HepG2 (cell line): ENCODE results near the gene TJAP1. TPM values are rescaled to one million over a fixed set of nuclear protein-coding genes. Genes with fewer than 3 reads are reported as not detected.

Experiments
- DPF2 ChIP-seq: sonication (generic); formaldehyde crosslinking; IDR thresholded peaks from 2 replicates; pipeline ENCODE4 v1.4.0; 2020; ENCODE audit warnings: mild to moderate bottlenecking, low read depth, missing genetic modification reagents, borderline replicate concordance
- HOXA3 ChIP-seq: sonication (generic); formaldehyde crosslinking; IDR thresholded peaks from 2 replicates; pipeline ENCODE4 v1.5.0; 2020; ENCODE audit warnings: missing genetic modification reagents
- RXRA ChIP-seq: sonication (generic); formaldehyde crosslinking; IDR thresholded peaks from 2 replicates; pipeline ENCODE4 v1.5.1; 2020; ENCODE audit warnings: missing genetic modification reagents
- SIX4 ChIP-seq: sonication (generic); formaldehyde crosslinking; IDR thresholded peaks from 2 replicates; pipeline ENCODE4 v1.4.0; 2020; ENCODE audit warnings: missing genetic modification reagents
- SKI ChIP-seq: fragments of 450-650 bp; IDR thresholded peaks from one replicate; pipeline ENCODE4 v1.6.1; 2018; ENCODE audit warnings: mild to moderate bottlenecking; ENCODE audit not compliant: partially characterized antibody
- TAF1 ChIP-seq: sonication (generic); formaldehyde crosslinking; IDR thresholded peaks from 2 replicates; pipeline ENCODE4 v1.4.0; 2020; ENCODE audit warnings: missing genetic modification reagents
- ZNF124 ChIP-seq: sonication (generic); formaldehyde crosslinking; IDR thresholded peaks from 2 replicates; pipeline ENCODE4 v1.4.0; 2020; ENCODE audit warnings: missing genetic modification reagents
- ZNF24 ChIP-seq: fragments of 450-650 bp; IDR thresholded peaks from 2 replicates; pipeline ENCODE4 v1.6.1; 2017; ENCODE audit warnings: antibody characterized with exemption, mild to moderate bottlenecking
- ZNF264 ChIP-seq: sonication (generic); formaldehyde crosslinking; IDR thresholded peaks from 2 replicates; pipeline ENCODE4 v1.4.0; 2020; ENCODE audit warnings: missing genetic modification reagents
- ZNF33B ChIP-seq: sonication (generic); formaldehyde crosslinking; IDR thresholded peaks from 2 replicates; pipeline ENCODE4 v1.5.1; 2020; ENCODE audit warnings: mild to moderate bottlenecking, missing genetic modification reagents
- ZNF501 ChIP-seq: sonication (generic); formaldehyde crosslinking; IDR thresholded peaks from 2 replicates; pipeline ENCODE4 v1.5.1; 2020; ENCODE audit warnings: mild to moderate bottlenecking, moderate library complexity, missing genetic modification reagents
- ZNF567 ChIP-seq: sonication (generic); formaldehyde crosslinking; IDR thresholded peaks from 2 replicates; pipeline ENCODE4 v1.8.1; 2023; ENCODE audit warnings: mild to moderate bottlenecking, missing genetic modification reagents, borderline replicate concordance
- ZNF646 ChIP-seq: sonication (generic); formaldehyde crosslinking; IDR thresholded peaks from 2 replicates; pipeline ENCODE4 v1.9.0; 2021; ENCODE audit warnings: mild to moderate bottlenecking, missing genetic modification reagents
- ZNF713 ChIP-seq: sonication (generic); formaldehyde crosslinking; IDR thresholded peaks from 2 replicates; pipeline ENCODE4 v1.4.0; 2020; ENCODE audit warnings: mild to moderate bottlenecking, missing genetic modification reagents
- ZNF773 ChIP-seq: sonication (generic); formaldehyde crosslinking; IDR thresholded peaks from 2 replicates; pipeline ENCODE4 v1.4.0; 2020; ENCODE audit warnings: missing genetic modification reagents, borderline replicate concordance
- ZNF775 ChIP-seq: sonication (generic); formaldehyde crosslinking; IDR thresholded peaks from 2 replicates; pipeline ENCODE4 v1.4.0; 2020; ENCODE audit warnings: missing genetic modification reagents, mild to moderate bottlenecking, moderate library complexity, borderline replicate concordance
- ZNF784 ChIP-seq: sonication (generic); formaldehyde crosslinking; IDR thresholded peaks from 2 replicates; pipeline ENCODE4 v1.5.1; 2020; ENCODE audit warnings: missing genetic modification reagents, mild to moderate bottlenecking, borderline replicate concordance
- ZSCAN12 ChIP-seq: sonication (generic); formaldehyde crosslinking; IDR thresholded peaks from 2 replicates; pipeline ENCODE4 v1.9.0; 2021; ENCODE audit warnings: mild to moderate bottlenecking, missing genetic modification reagents
- polyA plus RNA-seq, 8 experiments: library from polyadenylated mRNA; depleted of rRNA in 3 of 8; stranded (reverse) in 7 of 8; unstranded in 1 of 8; fragments of >200 nt; fragmentation: Illumina TruSeq in 4 of 8; extraction: Trizol in 4 of 8; gene quantifications; 2 replicates each; pipeline versions ENCODE4 v1.2.1 to v1.2.3, GENCODE V29; 2011 to 2016; ENCODE audit warnings: low read depth in 4 of 8, missing spikeins in 1 of 8, mixed read lengths in 1 of 8; ENCODE audit not compliant: insufficient read depth in 1 of 8
- total RNA-seq, 5 experiments: library from RNA; depleted of rRNA; stranded (reverse); fragments of >200 nt; fragmentation: Illumina TruSeq; extraction: Trizol; gene quantifications; 2 replicates each; pipeline ENCODE4 v1.2.3, GENCODE V29; 2016; ENCODE audit warnings: low read depth in 1 of 5
- TF ChIP-seq, protein P1 (sequence below): sonication (generic); formaldehyde crosslinking; IDR thresholded peaks from 2 replicates; pipeline ENCODE4 v1.4.0; 2020; ENCODE audit warnings: missing genetic modification reagents, borderline replicate concordance
- TF ChIP-seq, protein P2 (sequence below): sonication (generic); formaldehyde crosslinking; IDR thresholded peaks from 2 replicates; pipeline ENCODE4 v1.5.0; 2020; ENCODE audit warnings: missing genetic modification reagents

Gene TJAP1
- total and polyA plus RNA-seq, 2 of the 13 experiments (the other 11 are each of a cell fraction or from before 2014, with no cell fraction given) = 15.7 to 41.6 TPM

DNA sequence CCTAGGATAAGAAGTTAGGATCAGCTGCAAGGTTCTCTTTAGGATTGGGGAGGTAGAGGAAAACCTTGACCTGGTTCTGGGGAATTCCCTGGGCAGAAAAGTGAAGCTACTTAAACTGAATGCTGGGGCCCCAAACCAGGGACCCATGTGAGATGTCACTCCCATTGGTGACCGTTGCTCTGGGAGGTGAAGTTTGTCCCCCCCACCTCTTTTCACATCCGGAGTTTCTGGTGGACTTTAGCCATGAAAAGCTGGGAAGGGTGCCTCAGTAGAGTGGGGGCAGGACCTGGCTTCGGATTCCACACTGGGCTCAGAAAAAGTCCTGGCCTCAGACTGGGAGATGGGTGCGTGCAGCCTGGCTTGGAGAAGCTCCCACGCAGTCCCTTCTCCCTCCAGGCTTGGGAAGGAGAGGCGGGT is 13.2 kb downstream of the TJAP1 start (continued):
- TF ChIP-seq ZNF33B (peak; percentile 1; the same call in 1 of the 2 replicates), ZNF124 (CRISPR knock-in tag) (peak; percentile 68; the same call in 1 of the 2 replicates), ZNF24 (peak; percentile 60; the same call in 1 of the 2 replicates), RXRA (CRISPR knock-in tag) (peak; percentile 65; the same call in 1 of the 2 replicates), ZNF567 (CRISPR knock-in tag) (peak; percentile 89; the same call in 1 of the 2 replicates), ZNF784 (CRISPR knock-in tag) (no peak), ZNF646 (peak; percentile 5; the same call in 1 of the 2 replicates), ZNF775 (CRISPR knock-in tag) (0 out of 2 replicates have a peak, but pooled peaks have one; percentile 52), DPF2 (CRISPR knock-in tag) (peak; percentile 94), ZNF501 (CRISPR knock-in tag) (0 out of 2 replicates have a peak, but pooled peaks have one; percentile 99), HOXA3 (CRISPR knock-in tag) (peak; percentile 86), TAF1 (CRISPR knock-in tag) (no peak), ZNF713 (no peak; the same call in 1 of the 2 replicates), ZNF264 (CRISPR knock-in tag) (peak; percentile 99), ZSCAN12 (CRISPR knock-in tag) (0 out of 2 replicates have a peak, but pooled peaks have one; percentile 64), SIX4 (CRISPR knock-in tag) (peak; percentile 64), SKI (peak; percentile 34), ZNF773 (0 out of 2 replicates have a peak, but pooled peaks have one; percentile 42)
- TF ChIP-seq, protein P1, sequence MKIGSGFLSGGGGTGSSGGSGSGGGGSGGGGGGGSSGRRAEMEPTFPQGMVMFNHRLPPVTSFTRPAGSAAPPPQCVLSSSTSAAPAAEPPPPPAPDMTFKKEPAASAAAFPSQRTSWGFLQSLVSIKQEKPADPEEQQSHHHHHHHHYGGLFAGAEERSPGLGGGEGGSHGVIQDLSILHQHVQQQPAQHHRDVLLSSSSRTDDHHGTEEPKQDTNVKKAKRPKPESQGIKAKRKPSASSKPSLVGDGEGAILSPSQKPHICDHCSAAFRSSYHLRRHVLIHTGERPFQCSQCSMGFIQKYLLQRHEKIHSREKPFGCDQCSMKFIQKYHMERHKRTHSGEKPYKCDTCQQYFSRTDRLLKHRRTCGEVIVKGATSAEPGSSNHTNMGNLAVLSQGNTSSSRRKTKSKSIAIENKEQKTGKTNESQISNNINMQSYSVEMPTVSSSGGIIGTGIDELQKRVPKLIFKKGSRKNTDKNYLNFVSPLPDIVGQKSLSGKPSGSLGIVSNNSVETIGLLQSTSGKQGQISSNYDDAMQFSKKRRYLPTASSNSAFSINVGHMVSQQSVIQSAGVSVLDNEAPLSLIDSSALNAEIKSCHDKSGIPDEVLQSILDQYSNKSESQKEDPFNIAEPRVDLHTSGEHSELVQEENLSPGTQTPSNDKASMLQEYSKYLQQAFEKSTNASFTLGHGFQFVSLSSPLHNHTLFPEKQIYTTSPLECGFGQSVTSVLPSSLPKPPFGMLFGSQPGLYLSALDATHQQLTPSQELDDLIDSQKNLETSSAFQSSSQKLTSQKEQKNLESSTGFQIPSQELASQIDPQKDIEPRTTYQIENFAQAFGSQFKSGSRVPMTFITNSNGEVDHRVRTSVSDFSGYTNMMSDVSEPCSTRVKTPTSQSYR = peak; percentile 81; the same call in 1 of the 2 replicates
- TF ChIP-seq, protein P2, sequence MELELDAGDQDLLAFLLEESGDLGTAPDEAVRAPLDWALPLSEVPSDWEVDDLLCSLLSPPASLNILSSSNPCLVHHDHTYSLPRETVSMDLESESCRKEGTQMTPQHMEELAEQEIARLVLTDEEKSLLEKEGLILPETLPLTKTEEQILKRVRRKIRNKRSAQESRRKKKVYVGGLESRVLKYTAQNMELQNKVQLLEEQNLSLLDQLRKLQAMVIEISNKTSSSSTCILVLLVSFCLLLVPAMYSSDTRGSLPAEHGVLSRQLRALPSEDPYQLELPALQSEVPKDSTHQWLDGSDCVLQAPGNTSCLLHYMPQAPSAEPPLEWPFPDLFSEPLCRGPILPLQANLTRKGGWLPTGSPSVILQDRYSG = 0 out of 2 replicates have a peak, but pooled peaks have one; percentile 52
